Central memory CD8-positive, alpha-beta T cell (primary cell): ENCODE results near the gene LINS1.
A peak's percentile ranks its signal among the peaks of the same experiment; 100 is the strongest.

Experiments
- ATAC-seq: fragments of 150-1000 bp; cut with Tn5 transposase; replicated peaks from 2 replicates; pipeline ENCODE4 v1.10.0; 2022; ENCODE audit warnings: mild to moderate bottlenecking, moderate FRiP score, moderate number of reproducible peaks; ENCODE audit not compliant: poor library complexity, severe bottlenecking; ENCODE audit errors: extremely low read depth
- DNase-seq, 2 donors: peaks; one replicate each; pipeline ENCODE4 v3.0.0; 2021; ENCODE audit warnings: low spot score in 2 of 2
- H3K27ac Mint-ChIP-seq: one replicate; pipeline ENCODE4 v1.8.0; 2022; ENCODE audit warnings: low read depth, mild to moderate bottlenecking, moderate library complexity, mixed read lengths
- H3K27me3 Mint-ChIP-seq: one replicate; pipeline ENCODE4 v1.8.0; 2022; ENCODE audit warnings: mixed read lengths
- H3K36me3 Mint-ChIP-seq: one replicate; pipeline ENCODE4 v1.8.0; 2022; ENCODE audit warnings: mild to moderate bottlenecking, moderate library complexity, mixed read lengths; ENCODE audit not compliant: insufficient read depth
- H3K4me1 Mint-ChIP-seq: one replicate; pipeline ENCODE4 v1.8.0; 2022; ENCODE audit warnings: mixed read lengths
- H3K4me3 Mint-ChIP-seq: one replicate; pipeline ENCODE4 v1.8.0; 2022; ENCODE audit warnings: mild to moderate bottlenecking, moderate library complexity, mixed read lengths
- H3K9me3 Mint-ChIP-seq: one replicate; pipeline ENCODE4 v1.8.0; 2022; ENCODE audit warnings: mixed read lengths

LINS1 gene

GRCh38 chr15:100602064-100602822 lies at the start of gene LINS1, which contains the start of gene ASB7:
Gene LINS1 (minus strand): TSS chr15:100602184. CDS start chr15:100580842, 21,342 bp downstream.
Gene ASB7 (plus strand): TSS chr15:100602589. CDS start chr15:100612217, 9,628 bp downstream.
- Mint-ChIP-seq H3K27ac (no peak within 1 kb of the TSS), H3K4me1 (peaks cover 45% of the 10 kb centered on the region), H3K27me3 (no peaks in the 10 kb centered on the region), H3K4me3 (no peak within 1 kb of the TSS), H3K36me3 (peaks cover 18% of the 10 kb centered on the region), H3K9me3 (no peaks in the 10 kb centered on the region)
- ATAC-seq (peak; percentile 88), DNase-seq (peak; percentile 98 to 99)

GRCh38 chr15:100651253-100651652 lies 49.3 kb upstream of the LINS1 start:
- H3K4me3 Mint-ChIP-seq, result no peak overlapping the region
- no peaks in the 10 kb centered on the region for H3K9me3 Mint-ChIP-seq
- peaks cover 5% of the 10 kb centered on the region for H3K4me1 Mint-ChIP-seq
- H3K27me3 Mint-ChIP-seq, result no peaks in the 10 kb centered on the region
- DNase-seq, result no peak
- no peak overlapping the region for H3K27ac Mint-ChIP-seq
- no peak for ATAC-seq
- peaks cover 15% of the 10 kb centered on the region for H3K36me3 Mint-ChIP-seq

GRCh38 chr15:100650685-100651084 lies 48.7 kb upstream of the LINS1 start:
- H3K4me1 Mint-ChIP-seq, result peaks cover 11% of the 10 kb centered on the region
- no peak overlapping the region for H3K4me3 Mint-ChIP-seq
- H3K27me3 Mint-ChIP-seq, result no peaks in the 10 kb centered on the region
- DNase-seq, result no peak
- no peak overlapping the region for H3K27ac Mint-ChIP-seq
- ATAC-seq, result no peak
- H3K36me3 Mint-ChIP-seq, result peaks cover 15% of the 10 kb centered on the region
- no peaks in the 10 kb centered on the region for H3K9me3 Mint-ChIP-seq

- Mint-ChIP-seq H3K27ac (no peak overlapping the region), H3K4me3 (no peak overlapping the region), H3K27me3 (no peaks in the 10 kb centered on the region), H3K4me1 (peaks cover 15% of the 10 kb centered on the region), H3K36me3 (peaks cover 15% of the 10 kb centered on the region), H3K9me3 (no peaks in the 10 kb centered on the region)
- no peak for DNase-seq
- no peak for ATAC-seq
Observed at GRCh38 chr15:100648951-100649350, 47.0 kb upstream of the LINS1 start.

GRCh38 chr15:100645671-100646070 lies 43.7 kb upstream of the LINS1 start:
- Mint-ChIP-seq H3K27me3 (no peaks in the 10 kb centered on the region), H3K27ac (peak overlapping the region; percentile 13)

GRCh38 chr15:100642950-100643338 lies 41.0 kb upstream of the LINS1 start:
- no peak overlapping the region for H3K4me3 Mint-ChIP-seq
- DNase-seq, result no peak
- no peak overlapping the region for H3K27ac Mint-ChIP-seq
- peaks cover 5% of the 10 kb centered on the region for H3K36me3 Mint-ChIP-seq
- no peaks in the 10 kb centered on the region for H3K27me3 Mint-ChIP-seq
- H3K9me3 Mint-ChIP-seq, result no peaks in the 10 kb centered on the region
- ATAC-seq, result no peak
- H3K4me1 Mint-ChIP-seq, result peaks cover 53% of the 10 kb centered on the region

More at GRCh38 chr15:100645671-100646070, 43.7 kb upstream of the LINS1 start:
- Mint-ChIP-seq H3K36me3 (peaks cover 15% of the 10 kb centered on the region), H3K9me3 (no peaks in the 10 kb centered on the region), H3K4me3 (no peak overlapping the region), H3K4me1 (peaks cover 34% of the 10 kb centered on the region)
- no peak for ATAC-seq
- no peak for DNase-seq

- Mint-ChIP-seq H3K9me3 (no peaks in the 10 kb centered on the region), H3K27ac (no peak overlapping the region), H3K36me3 (peaks cover 3% of the 10 kb centered on the region), H3K4me3 (no peak overlapping the region), H3K4me1 (peaks cover 55% of the 10 kb centered on the region), H3K27me3 (no peaks in the 10 kb centered on the region)
- ATAC-seq, result no peak
- DNase-seq, result no peak
Observed at GRCh38 chr15:100642213-100642949, 40.4 kb upstream of the LINS1 start.

- no peak for ATAC-seq
- no peak for DNase-seq
- Mint-ChIP-seq H3K27ac (no peak overlapping the region), H3K9me3 (no peaks in the 10 kb centered on the region), H3K4me3 (no peak overlapping the region), H3K4me1 (peaks cover 75% of the 10 kb centered on the region), H3K36me3 (peaks cover 3% of the 10 kb centered on the region), H3K27me3 (no peaks in the 10 kb centered on the region)
Observed at GRCh38 chr15:100638177-100638730, 36.3 kb upstream of the LINS1 start.

- H3K9me3 Mint-ChIP-seq, result no peaks in the 10 kb centered on the region
- H3K27ac Mint-ChIP-seq, result no peak overlapping the region
- ATAC-seq (no peak), DNase-seq (no peak)
- peaks cover 10% of the 10 kb centered on the region for H3K36me3 Mint-ChIP-seq
- H3K27me3 Mint-ChIP-seq, result no peaks in the 10 kb centered on the region
- peaks cover 70% of the 10 kb centered on the region for H3K4me1 Mint-ChIP-seq
- no peak overlapping the region for H3K4me3 Mint-ChIP-seq
Observed at GRCh38 chr15:100635406-100636071, 33.6 kb upstream of the LINS1 start.

- H3K9me3 Mint-ChIP-seq, result no peaks in the 10 kb centered on the region
- ATAC-seq (no peak), DNase-seq (no peak)
- peaks cover 63% of the 10 kb centered on the region for H3K4me1 Mint-ChIP-seq
- H3K36me3 Mint-ChIP-seq, result peaks cover 21% of the 10 kb centered on the region
- no peaks in the 10 kb centered on the region for H3K27me3 Mint-ChIP-seq
- no peak overlapping the region for H3K27ac Mint-ChIP-seq
- no peak overlapping the region for H3K4me3 Mint-ChIP-seq
Observed at GRCh38 chr15:100633763-100634075, 31.7 kb upstream of the LINS1 start.

GRCh38 chr15:100631831-100632230 lies 29.8 kb upstream of the LINS1 start:
- ATAC-seq (no peak), DNase-seq (no peak)
- H3K36me3 Mint-ChIP-seq, result peaks cover 21% of the 10 kb centered on the region
- no peak overlapping the region for H3K27ac Mint-ChIP-seq
- H3K9me3 Mint-ChIP-seq, result no peaks in the 10 kb centered on the region
- H3K4me3 Mint-ChIP-seq, result no peak overlapping the region
- peaks cover 57% of the 10 kb centered on the region for H3K4me1 Mint-ChIP-seq
- H3K27me3 Mint-ChIP-seq, result no peaks in the 10 kb centered on the region

- Mint-ChIP-seq H3K27ac (no peak overlapping the region), H3K9me3 (no peaks in the 10 kb centered on the region), H3K4me3 (no peak overlapping the region), H3K4me1 (peaks cover 32% of the 10 kb centered on the region), H3K27me3 (no peaks in the 10 kb centered on the region), H3K36me3 (peaks cover 23% of the 10 kb centered on the region)
- DNase-seq (no peak), ATAC-seq (no peak)
Observed at GRCh38 chr15:100628746-100629145, 26.8 kb upstream of the LINS1 start.
